RCC 7860 (cell line): Measurements from ENCODE around the gene VPS26C.
A peak's percentile ranks its signal among the peaks of the same experiment; 100 is the strongest.
"Not testable (repeated sequence)": the region's sequence is repeated elsewhere in the genome, so short reads cannot be mapped to it uniquely, and the experiment has no call there.

Source experiments
- DNase-seq: peaks from one replicate; pipeline ENCODE4 v3.0.0-alpha.2; 2015; ENCODE audit warnings: low spot score
- FAIRE-seq: peaks from 2 replicates; lab custom pipeline; 2012; peaks lifted over from hg19 to GRCh38; lab: Jason Lieb, UNC

Gene VPS26C

DNA sequence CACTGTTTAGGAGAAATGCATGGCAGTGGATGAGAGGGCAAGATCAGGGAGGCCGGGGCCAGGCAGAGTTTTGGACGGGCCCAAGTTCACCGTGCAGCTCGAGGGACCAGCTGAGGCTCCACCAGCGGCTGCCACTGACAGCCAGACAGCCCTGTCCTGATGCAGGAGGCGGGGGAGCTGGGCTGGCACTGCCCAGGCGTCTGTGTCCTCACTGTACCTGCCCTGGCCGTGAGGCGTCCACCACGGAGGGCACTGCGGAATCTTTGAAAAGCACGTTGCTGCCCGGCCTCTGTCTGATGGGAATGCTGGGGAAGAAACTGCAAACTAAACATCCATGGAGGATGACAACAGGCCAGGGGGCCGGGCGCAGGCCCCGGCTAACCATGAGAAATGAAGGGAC is 35.5 kb downstream of the VPS26C start:
- no peak for FAIRE-seq
- no peak for DNase-seq

DNA sequence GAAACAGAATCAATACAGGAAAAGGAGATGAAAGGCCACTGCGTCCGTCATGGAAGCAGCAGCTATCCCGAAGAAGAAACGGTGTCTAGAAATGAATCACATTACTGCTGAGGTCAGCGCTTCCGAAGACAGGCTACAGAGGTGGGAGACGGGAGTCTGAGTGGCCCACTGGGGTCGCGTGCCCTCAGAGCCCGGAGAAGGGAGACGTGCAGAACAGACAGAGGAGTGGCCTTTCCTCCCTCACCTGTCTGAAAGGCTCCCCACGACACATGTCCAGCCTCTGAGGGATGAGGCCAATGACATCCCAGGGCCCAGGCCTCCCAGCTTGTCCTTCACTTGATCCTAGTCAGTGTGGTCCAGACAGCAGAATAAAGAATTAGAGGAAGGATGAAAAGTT is 35.9 kb downstream of the VPS26C start:
- FAIRE-seq (no peak), DNase-seq (no peak)

DNA sequence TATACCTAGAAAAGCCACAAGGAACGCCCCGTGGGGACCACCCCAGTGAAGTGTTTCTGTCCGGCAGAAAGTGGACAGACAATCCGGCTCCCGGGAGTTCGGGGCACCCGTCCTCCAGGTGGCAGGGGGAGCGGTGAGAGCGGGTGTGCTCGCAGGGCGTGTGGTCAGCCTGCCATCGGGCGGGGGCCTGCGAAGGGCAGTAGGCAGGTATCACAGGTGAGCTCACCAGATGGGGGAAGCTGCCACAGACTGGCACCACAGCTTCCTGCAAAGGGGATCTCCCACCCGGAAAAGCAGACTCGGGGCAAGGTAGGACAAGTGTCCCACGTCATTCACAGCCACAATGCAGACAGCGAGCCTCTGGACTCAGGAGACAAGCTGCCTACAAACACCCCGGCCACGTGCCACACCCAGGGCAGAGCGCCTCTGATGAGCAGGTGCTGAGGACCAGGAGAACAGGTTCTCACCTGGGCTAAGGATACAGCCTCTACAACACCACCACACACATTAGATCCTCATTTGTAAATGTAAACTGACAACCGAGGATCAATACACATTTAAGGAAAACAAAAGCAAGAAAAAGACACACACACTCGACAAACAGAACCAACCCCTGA is 36.4 kb downstream of the VPS26C start:
- DNase-seq (no peak), FAIRE-seq (no peak)

DNA sequence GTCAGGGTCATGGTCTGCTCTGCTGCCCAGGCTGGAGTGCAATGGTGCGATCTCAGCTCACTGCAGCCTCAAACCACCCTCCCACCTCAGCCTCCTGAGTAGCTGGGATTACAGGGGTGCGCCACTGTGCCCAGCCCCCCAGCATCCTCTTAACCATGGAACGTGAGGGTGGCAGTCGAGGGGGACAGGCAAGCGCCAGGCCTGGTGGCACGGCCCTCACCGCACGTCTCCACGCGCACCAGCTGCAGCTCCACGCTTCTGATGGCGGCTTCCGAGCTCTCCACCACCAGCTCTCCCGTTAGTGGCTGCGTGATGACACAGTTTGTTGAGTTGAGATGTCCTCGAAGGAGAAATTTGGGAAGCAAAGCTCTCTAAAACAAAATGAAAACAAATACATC is 39.1 kb downstream of the VPS26C start:
- DNase-seq (no peak), FAIRE-seq (no peak)

DNA sequence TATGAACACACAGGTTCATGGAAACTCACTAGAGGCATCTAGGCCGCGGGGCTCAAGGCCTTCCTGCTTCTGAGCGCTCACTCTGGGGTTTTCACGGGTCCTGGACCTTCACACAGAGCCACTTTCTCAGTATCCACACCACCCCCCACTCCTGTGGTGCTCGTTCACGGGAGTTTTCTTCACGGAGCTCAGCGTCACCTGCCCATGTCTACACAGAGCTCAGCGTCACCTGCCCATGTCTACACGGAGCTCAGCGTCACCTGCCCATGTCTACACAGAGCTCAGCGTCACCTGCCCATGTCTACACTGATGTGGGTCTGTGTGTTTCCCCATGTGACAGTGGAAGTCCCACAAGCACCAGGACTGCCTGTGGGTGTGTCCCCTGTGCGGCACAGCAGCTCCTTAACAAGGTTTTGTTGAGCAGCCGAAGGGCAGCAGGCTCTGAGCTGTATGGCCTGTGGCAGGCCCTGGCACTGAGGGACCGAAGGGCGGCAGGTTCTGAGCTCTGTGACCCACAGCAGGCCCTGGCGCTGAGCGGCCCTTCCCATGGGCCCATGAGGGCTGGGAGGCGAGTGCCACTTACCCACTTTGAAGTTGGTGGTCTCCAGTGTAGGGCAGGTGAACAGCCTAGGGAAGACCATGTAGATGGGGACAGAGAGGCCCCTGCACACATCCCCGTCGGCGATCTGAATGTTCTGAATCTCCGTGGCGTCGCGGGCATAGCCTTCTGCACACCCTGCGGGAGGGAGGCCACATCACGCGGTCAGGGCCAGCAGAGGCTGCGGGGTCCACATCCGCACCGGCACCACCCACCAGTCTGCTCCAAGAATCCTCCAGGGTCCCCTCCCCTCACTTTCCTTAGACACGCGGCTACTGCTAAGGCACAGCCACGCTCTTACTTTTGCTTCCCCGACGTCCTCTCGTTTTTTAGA is 39.8 kb downstream of the VPS26C start:
- no peak for DNase-seq
- no peak for FAIRE-seq

DNA sequence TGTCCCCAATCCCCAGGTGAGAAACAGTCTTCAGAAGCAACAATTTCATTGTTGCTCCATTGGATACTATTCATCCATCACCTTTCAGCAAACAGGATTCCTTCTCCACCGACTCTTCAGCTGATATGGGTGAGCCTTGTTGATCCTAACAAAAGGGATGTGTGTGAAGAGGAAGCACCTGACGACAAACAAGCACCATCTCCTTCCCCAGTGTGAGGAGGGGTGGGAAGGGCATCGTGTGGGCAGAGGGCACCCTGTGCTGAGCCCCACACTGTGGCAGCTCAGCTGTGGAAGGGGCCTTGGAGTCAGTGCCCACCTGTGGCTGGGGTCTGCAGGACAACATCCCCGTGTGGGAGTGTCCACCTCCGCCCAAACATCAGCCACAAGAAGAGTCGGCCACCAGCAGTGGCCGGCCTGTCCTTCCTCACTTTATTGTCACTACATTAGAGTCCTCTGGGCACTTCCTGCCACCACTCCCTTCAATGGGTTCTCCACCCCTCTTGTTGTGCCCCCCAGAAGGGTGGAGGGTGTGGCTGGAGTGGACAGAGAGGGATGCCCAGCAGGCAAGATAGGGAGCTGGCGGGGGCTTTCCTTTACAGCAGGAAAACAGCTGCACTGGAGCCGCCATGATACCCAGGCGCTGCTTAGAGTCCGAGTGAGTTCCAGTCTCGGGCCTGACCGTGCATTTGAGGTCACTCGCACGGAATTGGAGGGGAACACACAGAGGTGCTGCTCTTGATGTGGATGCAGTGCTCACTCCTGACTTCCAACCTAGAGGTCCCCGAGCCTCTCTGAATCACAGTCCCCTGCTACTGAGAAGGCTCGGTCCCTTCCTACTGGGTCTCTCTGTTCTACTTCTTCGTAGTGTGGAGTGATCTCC is 40.9 kb downstream of the VPS26C start:
- FAIRE-seq (no peak), DNase-seq (no peak)

DNA sequence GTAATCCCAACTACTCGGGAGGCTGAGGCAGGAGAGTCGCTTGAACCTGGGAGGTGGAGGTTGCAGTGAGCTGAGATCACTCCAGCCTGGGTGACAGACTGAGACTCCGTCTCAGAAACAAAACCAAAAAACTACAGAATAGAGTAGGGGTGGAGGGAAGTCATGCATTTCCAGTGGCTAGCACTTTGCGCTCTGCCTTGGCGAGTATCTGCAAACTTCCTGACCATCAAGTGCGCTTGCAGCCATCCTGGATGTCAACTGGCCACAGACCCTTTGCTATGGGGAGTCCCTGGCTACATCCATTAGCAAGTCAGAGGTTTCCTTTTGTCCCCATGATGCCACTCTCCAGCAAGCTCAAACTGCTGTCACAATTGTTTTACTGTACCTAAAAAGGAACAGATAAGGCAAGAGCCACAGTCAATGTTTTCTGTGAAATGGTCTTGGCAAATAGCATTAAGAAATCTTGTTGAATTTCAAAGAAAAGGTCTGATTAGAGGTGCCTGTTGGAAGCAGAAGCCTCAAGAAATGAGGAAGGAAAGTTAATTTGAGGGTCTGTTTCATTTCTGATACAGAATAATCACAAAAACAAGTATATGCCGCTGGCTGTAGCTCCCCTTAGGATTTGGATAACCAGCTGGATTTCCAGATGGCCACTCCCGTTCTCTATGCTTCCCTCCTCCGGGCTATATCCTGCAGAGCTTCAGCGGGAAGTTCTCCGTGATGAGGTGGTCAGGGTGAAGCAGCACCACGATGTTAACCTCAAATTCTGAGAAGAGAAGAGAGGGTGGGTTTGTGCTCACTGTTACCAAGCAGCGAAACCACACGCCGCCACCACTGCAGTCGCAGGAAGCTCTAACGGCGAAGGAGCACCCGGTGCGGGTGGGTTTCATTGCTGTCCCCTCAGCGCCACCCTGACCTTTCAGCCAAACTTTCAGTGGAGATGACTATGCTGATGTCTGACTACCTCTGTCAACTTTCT is 42.0 kb downstream of the VPS26C start:
- FAIRE-seq: no peak

DNA sequence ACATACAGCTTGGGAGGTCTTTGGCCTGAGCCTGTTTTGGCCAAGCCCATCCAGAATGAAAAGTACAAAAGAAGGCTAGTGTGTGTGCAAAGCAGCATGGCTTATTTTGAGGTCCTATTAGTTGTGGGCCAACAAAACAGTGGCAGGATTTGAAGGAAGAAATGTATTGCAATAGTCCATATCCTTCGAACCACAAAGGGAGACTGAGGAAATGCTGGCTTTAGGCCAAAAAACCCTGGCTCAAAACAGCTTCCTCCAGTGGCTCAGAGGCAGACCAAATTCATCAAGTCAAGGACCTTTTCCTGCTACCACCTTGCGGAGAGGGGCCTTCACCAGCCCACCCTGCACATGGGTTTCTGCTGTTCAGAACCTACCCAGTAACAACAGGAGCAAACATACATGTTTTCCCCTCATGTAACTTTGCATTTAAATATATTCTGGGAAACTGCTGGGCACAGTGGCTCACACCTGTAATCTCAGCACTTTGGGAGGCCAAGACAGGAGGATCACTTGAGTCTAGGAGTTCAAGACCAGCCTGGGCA is 43.3 kb downstream of the VPS26C start:
- no peak for DNase-seq
- no peak for FAIRE-seq

More for the DNA sequence above, 42.0 kb downstream of the VPS26C start:
- no peak for DNase-seq

DNA sequence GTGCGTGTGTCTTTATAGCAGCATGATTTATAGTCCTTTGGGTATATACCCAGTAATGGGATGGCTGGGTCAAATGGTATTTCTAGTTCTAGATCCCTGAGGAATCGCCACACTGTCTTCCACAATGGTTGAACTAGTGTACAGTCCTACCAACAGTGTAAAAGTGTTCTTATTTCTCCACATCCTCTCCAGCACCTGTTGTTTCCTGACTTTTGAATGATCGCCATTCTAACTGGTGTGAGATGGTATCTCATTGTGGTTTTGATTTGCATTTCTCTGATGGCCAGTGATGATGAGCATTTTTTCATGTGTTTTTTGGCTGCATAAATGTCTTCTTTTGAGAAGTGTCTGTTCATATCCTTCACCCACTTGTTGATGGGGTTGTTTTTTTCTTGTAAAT is 44.9 kb downstream of the VPS26C start:
- not testable (repeated sequence) for FAIRE-seq, DNase-seq

DNA sequence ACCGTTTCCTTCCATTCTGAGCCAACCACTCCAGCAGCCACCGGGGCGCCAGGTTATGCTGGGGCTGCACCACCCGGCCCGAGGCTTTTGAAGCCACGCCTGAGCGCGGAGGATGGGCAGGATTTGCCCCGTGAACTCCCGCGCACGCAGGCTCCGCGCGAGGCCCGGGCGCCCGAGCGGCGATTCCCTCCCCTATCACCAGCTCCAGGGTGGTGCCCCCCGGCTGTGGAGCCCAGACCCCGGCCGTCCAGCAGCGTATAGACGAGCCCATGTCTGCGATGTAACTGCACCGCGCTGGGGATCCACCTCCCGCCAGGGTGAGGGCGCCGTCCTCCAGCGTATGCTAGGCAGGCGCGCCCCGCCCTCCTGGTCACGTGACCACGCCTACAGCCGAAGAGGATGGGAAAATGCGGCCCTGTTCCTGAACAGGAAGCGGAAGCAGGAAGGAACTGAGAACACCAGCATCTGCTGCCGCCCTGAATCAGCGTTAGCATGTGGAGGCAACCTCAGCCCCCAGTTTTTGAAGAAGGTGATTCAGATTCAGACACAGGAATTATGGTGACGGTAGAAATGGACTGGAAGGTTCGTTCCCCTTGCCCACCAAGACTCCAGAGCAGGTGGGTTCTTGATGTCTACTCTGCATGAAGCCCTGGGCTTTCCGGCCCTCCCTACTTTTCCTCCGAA is 46.0 kb downstream of the VPS26C start:
- no peak for FAIRE-seq

DNA sequence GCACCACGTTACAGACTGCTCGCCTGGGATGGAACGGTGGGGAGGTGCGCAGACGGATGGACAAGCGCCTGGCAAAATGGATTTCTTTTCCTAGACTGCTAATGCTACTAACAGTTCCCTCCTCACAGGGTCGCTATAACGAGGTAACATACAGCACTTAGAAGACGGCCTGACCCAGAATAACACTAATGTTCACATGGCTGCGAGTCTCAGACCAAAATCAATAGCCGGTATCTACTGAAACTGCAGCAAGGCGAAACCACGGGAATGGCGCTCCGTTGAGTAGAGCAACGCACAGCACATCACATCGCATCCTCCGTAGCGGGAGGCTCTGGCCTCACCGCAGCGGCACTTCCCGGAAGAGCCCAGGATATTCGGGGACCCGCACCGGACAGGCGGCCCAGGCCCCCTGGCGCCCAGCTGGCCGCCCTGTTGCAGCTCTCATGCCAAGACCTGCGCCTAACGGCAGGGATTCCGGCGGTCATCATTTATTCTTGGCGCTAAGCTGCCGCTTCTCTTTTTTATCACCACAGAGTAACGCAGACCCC is 46.6 kb downstream of the VPS26C start:
- FAIRE-seq (no peak), DNase-seq (no peak)

More for the DNA sequence above, 46.0 kb downstream of the VPS26C start:
- DNase-seq: peak; percentile 58

DNA sequence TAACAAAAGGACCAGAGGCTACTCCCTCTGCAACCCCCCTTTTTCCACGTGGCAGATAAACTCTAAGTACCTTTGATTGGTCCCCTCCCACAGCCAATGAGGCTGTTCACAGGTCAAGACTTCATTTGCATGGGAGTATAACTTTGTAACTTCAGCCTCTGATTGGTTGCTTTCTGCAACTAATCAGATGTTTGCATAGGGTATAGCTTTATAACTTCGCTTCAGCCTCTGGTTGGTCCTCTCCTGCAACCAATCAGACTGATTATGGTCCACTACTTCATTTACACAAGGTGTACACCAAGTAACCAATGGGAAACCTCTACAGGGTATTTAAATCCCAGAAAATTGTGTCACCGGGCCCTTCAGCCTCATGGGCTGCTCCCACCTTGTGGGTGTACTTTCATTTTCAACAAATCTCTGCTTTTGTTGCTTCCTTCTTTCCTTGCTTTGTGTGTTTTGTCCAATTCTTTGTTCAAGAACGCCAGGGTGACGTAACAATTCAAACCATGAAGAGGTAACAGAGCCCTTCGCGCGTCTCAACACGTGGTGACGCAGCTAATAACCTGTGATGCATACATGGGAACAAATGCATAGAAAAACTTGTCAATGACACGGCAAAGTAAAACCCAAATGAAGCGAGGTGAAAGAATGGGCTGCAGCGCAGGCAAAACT is 47.2 kb downstream of the VPS26C start:
- FAIRE-seq (no peak), DNase-seq (no peak)

DNA sequence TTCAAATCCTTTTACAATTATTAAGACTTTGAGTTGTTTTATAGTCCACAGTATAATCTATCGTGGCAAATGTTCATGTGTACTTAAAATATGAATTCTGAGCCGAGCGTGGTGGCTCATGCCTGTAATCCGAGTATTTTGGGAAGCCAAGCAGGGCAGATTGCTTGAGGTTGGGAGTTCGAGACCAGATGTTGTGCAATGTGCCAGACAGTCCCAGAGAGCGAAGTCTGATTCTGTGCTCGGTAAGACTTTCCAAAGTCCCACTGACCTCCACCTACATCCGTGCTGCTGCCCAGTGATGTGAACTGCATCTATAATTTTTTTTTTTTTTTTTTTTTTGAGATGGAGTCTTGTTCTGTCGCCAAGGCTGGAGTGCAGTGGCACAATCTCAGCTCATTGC is 52.2 kb downstream of the VPS26C start:
- no peak for FAIRE-seq

DNA sequence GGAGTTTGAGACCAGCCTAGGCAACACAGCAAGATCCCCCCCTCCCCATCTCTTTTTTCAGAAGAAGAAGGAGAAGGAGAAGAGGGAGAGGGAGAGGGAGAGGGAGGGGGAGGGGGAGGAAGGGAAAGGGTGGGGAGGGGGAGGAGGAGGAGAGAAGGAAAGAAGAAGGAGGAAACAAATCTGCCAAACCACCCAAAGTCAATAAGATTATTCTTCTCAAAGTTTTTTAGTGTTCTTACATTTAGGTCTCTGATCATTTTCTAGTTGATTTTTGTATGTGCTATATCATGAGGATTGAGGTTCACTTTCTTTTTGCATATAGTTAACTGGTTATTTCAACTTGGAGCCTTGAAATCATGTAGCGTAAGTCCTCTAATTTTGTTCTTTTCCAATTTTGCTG is 56.3 kb downstream of the VPS26C start:
- no peak for DNase-seq
- no peak for FAIRE-seq

More for the DNA sequence above, 52.2 kb downstream of the VPS26C start:
- DNase-seq: no peak

DNA sequence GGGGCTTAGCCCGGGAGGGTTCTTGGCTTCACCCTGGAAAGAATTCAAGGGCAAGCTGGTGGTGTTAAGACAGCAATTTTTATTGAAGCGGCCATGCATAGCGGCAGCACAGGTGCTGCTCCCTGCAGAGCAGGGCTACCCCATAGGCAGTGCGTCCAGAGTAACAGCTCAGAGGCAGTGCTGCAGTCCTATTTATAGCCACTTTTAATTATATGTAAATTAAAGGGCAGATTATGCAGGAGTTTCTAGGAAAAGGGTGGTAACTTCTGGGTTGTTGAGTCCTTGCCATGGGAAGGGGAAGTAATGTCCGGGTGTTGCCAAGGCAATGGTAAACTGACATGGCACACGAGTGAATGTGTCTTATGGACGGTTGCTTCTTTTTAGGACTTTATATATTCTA is 57.0 kb downstream of the VPS26C start:
- FAIRE-seq (no peak), DNase-seq (no peak)

DNA sequence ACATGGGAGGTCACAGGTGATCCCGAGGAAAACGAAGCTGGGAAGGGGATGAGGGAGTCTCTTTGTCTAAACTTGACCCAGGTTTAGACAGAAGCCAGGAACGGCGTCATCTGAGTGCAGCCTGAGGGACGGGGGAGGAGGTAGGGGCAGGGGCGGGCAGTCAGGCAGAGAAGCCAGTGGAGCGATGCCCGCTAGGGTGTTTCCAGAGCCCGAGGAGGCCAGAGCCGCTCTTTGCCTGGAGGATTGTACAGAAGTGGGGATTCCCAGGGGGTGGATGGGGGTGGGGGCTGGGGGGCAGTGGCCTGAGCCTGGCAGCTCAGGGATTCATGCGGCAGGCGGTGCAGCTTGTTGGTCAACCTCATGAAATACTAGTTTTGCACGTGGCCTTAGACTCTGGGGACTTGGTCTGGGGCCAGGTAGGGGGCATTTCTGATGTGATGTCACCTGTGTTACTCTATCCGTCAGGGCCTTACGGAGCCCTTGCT is 58.4 kb downstream of the VPS26C start:
- FAIRE-seq (no peak), DNase-seq (no peak)

DNA sequence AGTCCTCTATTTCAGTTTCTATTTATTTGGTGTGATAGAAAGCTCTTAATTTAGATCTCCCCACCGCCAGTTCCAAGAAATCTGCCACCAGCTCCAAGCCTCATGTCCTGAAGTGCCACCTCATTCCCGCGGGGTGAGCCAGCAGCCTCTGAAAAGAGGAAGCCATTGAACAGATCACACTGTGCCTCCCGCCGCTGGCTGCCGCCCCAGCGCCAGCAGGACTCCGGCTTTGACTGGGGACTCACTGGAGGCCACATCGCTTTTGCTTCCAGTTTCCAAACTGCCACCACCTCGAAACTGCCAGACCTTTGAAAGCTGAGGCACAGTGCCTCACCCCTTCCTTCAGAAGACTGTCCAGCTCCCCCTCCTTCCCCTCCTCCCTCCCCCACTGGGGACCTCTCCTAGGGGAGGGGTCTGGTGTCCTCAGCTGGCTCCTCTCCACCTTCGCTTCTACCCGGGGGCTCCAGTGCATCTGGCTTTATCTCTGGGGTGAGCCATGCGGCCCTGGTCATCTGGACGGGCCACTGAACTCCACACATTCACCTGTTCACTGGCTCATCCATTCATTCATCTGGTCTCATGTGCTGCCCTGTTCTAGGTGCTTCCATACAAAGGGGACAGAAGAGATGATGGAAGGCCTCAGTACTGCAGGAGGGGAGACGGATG is 58.9 kb downstream of the VPS26C start:
- no peak for DNase-seq
- no peak for FAIRE-seq
